ENCODE results near the gene LY6G6D.

- TF ChIP-seq CTCF (IDR thresholded peaks at IDR 0.05) (no peak), POLR2A (IDR thresholded peaks at IDR 0.05) (no peak)
Observed at GRCh38 chr6:31762356-31762755, 47.2 kb downstream of the LY6G6D start, which contains the start of gene SAPCD1.

Measured in tibial nerve (tissue), 3 donors.